ENCODE results near the gene MAP1B. TPM values are rescaled to one million over a fixed set of nuclear protein-coding genes. Genes with fewer than 3 reads are reported as not detected.
A peak's percentile ranks its signal among the peaks of the same experiment; 100 is the strongest.
"Not testable (repeated sequence)": the region's sequence is repeated elsewhere in the genome, so short reads cannot be mapped to it uniquely, and the experiment has no call there.

The MAP1B gene
- total RNA-seq, 1 donor from 2014 or later, result 39.3 TPM

DNA sequence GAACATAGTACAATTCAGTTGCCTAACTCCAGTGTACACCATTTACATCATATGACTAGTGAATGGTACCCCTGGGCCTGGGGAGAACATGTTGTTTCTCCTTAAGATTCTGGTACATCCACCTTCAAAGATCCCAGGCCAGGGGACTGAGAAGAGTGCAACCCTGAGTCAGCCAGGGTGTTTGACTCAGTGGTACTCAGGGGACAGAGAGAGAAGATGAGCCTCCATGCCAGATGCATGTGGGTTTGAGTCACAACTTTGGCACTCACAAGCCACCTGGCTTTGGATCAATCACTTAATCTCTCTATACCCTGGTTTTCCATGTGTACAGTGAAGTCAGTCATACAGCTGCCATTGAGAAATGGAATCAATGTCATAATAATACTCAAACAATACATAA, 53.7 kb downstream of the MAP1B start:
- DNase-seq (ENCODE audit: low read depth in 2 of 2), result no peak

DNA sequence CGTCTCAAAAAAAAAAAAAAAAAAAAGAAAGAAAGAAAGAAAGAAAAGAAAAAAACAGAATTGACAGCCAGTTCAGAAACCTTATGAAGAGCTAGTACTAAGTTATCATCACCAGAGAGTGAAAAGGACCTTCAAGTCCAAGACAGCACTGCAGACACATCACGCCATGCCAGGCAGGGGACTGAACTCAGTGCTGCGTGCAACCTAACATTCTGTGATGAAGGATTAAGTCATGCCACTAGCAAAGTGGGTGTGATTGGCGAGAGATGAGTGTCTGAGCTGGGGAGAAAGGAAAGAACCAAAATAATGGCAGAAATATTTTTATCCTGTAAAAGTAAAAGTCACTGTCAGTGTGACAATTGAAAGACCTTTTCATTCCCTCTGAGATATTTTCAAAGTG, 54.7 kb downstream of the MAP1B start:
- DNase-seq (ENCODE audit: low read depth in 2 of 2), result no peak

DNA sequence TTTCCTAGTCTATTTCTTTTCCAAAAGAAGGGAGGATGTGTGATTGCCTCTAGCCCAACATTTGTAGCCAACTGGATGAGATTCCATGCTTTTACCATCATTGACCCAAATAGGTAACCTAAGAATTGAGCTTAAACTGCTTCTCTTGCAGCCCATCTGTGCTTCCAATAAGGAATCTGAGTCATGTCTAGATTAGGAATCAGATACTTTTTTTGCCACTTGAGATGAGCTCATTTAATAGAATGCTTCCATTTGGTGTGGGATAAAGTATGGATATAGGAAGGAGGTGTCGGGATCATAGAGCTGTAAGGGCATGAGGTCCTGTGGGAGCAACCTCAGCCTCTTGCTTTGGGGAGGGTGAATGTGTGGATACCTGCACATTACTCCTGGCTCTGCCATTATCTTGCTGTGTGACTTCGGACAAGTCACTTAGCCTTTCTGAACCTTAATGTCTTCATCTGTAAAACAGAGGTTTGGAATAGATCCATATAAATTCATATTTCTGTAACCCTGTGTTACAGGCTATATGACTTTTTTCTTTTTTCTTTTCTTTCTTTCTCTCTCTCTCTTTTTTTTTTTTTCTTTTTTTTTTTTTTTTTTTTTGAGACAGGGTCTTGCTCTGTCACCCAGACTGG, 56.2 kb downstream of the MAP1B start:
- DNase-seq (ENCODE audit: low read depth in 2 of 2), result no peak

DNA sequence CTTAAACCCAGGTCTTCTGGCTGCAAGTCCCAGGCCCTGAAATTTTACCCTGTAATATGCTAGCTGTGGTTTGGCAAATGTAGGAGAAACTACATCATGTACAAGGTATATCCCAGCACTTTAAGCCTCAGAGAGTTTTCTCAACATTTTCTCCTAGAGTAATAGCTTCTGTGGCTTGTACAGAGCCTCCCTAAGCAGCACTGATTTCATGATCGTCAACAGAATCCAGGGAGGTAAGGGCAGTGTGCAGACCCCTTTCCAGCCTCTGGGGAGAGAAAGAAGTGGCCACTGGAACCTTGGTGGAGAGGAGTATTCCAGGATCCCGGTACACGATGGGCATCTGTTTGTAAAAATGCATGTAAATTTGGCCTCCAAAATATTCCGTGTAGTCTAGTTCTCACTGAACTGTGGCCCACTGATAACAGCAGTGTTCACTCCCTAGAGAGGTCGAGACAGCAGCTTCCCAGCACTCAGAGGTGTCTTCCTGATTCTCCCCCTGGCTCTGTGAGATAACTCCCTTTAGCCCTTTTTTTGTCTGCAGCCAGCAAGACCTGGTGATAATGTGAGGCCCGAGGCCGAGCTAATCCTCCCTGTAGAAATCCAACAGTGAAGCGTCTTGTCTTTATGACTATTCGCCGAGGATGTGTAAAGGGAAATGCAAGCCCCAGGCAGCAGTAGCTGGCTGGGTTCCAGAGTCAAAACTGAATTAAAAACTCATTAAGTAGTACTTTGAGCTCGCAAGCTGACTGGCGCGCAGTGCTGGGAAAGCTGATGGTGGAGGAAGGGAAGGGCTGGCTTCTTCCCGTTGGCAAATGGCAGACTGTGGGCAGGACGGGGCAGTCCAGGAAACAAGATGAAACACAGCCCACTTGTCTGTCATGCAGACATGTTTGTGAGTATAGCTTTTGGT, 59.0 kb downstream of the MAP1B start:
- peak; percentile 67 to 88 for DNase-seq (ENCODE audit: low read depth in 2 of 2)

DNA sequence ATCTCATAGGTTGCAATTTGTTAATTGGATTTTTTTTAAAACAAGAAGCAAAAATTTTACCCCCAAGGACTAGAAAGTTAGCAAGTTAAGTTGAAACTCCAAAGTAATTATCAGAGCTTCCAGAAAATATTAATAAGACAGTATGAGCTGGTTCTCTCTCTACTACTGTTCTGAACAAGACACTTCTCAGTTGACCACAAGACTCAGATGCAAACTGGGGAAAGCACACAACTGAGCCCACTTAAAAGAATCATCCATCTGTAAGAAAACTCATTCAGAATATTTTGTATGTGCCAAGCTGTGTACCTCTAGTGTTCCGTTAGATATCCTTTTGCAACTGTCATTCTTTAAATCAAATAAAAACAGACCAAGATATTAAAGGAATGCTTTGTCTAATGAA, 60.0 kb downstream of the MAP1B start:
- DNase-seq (ENCODE audit: low read depth in 2 of 2), result no peak

DNA sequence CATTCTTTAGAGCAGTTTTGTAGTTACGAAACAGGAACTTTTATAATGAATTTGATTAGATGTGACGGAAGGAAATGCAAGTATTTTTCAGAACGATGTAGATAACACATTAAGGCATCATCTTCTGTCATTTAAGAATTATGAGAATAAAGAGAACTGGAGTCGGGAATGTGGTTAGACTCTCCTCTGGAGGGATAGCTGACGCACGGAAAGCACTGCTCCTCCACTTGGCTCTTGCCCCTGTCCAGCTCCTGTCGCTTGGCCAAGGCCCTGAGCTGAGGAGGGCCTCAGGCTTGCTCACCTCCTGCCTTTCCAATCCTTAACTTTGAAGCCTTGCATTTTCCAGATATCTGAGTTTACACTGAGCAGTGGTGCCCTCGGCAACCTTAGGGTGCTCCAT, 60.5 kb downstream of the MAP1B start:
- no peak for DNase-seq (ENCODE audit: low read depth in 2 of 2)

DNA sequence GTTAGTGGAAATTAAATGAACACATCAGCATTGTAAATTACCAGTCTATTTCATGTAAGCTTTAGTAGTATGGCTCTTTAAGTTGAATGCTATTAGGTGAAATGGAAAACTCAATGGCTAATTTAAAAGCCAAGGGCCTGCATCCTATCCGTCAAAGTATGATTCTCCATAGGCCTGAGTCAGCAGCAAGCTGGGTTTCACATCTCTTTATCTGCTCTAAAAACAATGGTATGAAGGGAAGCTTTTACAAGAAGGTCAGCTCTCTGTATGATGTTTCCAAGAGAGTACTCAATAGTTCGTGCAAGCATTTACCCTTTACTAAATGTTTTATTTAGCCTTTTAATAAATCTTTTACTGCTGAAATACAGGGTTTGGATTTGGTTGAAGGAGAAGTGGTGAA, 62.8 kb downstream of the MAP1B start:
- no peak for DNase-seq (ENCODE audit: low read depth in 2 of 2)

DNA sequence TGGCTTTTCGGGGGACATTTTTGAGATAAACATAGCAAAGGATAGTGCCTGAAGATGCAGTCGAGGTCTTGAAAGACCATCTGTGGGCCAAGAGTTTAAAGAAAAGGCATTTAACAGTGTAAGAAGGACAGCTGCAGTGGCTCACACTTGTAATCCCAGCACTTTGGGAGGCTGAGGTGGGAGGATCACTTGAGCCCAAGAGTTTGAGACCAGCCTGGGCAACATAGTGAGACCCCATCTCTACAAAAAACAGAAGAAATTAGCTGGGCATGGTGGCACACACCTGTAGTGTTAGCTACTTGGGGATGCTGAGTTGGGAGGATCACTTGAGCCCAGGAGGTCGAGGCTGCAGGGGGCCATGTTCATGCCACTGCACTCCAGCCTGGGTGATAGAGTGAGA, 63.9 kb downstream of the MAP1B start:
- not testable (repeated sequence) for DNase-seq (ENCODE audit: low read depth in 2 of 2)

DNA sequence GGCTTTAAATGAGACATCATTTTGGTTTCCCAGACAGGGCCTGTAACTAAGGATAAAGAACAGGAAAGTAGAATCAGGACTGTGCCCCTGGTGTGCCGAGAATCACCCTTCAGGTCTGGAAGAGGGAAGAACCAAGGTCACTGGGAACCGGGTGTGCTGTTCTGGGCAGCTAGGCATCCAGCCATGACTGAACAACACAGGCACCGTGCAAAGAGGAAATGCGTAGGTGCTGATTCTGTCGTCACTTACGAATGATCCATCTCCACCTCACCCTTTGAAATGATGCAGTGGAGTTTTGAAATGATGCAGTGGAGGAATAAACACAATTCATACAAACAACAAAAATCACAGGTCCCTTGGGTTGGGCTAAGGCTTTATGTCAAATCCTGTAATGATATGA, 64.4 kb downstream of the MAP1B start:
- peak in 1 of 2 donors; percentile 28 for DNase-seq (ENCODE audit: low read depth in 2 of 2)

DNA sequence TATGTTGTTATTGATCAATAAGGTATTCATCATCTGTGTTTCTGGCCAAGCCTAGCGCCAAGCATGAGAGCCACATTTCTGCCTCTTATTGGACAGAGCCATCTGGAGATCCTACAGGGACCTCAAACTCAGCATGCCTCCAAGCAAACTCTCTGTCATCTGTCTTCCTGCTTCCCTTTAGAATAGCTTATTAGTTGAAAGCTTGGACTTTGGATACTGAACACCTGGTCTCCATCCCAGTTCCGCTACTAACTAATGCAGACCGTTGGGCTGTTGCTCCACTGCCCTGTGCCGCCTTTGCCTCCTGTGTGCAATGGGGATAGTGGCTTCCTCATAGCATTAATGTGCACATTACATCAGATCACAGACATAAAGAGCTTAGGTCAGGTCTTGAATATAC, 65.5 kb downstream of the MAP1B start:
- DNase-seq (ENCODE audit: low read depth in 2 of 2), result no peak

DNA sequence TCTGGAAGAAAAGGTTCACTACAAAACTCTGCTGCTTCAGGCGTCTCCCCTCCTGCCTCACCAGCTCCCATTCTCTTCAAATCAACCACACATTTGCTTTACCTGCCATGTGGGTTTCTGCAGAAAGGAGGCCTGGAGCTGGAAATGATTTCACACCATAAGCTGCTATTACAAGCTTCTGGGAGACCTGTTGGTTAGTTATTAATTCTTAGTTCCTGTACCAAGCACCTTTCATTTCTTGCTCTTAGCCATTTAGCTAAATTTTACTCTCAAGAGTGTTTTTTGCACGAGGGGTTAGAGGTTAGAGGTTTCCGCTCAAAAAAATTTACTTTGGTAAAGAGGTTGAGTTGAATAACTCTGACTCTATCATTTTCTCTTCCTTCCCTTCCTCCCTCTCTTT, 70.3 kb downstream of the MAP1B start:
- DNase-seq (ENCODE audit: low read depth in 2 of 2), result no peak

DNA sequence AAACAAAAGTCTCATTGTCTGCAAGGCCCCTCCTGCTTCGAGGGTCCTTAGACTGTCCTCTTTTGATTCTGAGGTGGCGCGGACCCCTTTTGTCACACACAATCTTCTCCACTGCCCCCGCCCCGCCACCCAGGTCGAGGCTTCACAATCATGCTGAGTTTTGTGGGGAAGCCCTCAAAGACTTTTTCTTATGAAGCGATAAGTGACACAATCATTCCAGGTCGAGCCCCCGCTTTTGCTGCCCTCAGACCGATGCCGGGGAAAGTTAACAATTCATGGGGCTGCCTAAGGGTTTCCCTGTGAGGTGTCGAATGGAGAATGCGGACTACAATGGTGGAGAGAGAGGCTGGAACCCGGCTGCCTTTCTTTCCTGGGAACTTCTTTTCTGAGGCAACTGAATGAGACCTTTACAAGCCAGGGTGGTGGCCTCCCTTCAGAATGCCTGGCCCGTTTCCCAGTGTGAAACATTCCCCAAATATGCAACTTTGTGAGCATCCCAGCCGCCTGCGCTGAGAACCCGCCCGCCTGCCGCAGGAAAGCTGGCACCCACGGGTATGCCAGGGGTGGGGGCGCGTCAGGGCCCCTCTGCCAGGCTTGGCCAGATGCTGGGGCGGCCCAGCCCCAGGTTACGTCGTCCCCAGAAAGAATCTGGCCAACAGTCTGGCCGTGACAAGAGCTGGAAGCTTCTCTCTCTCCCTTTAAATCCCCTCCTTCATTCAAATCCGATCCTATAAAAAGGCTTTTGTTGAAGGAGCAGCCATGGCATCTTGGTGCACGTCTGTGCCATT, 71.9 kb downstream of the MAP1B start:
- DNase-seq (ENCODE audit: low read depth in 2 of 2), result peak; percentile 14 to 62

DNA sequence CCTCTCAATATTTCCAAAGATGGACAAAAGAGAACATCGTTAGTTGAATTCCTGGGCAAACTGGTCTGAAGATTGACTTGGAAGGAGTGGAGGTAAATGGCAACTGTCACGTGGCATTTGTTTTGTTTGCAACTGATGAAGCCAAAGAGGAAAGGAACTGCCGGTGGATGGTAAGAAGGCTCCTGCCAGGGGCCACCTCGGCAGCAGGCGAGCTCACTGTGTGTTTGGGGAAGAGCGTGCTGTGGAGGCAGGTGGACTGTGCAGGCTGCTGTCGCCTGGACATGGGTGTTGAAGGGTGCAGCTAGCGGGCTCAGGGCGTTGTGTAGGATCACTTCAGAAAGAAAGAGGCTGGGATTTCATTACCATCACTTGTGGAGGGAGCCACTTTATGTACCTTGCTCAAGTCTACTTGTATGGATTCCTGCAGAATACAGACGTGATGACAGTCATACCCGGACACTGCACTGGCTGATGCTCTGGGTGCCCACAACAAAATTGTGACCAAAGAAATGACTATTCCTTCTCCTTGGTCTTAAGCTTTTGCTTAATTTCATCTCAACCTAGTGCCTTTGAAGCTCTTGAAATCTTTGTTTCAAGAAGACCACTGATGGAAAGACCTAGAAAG, 72.7 kb downstream of the MAP1B start:
- peak in 1 of 2 donors; percentile 27 for DNase-seq (ENCODE audit: low read depth in 2 of 2)

DNA sequence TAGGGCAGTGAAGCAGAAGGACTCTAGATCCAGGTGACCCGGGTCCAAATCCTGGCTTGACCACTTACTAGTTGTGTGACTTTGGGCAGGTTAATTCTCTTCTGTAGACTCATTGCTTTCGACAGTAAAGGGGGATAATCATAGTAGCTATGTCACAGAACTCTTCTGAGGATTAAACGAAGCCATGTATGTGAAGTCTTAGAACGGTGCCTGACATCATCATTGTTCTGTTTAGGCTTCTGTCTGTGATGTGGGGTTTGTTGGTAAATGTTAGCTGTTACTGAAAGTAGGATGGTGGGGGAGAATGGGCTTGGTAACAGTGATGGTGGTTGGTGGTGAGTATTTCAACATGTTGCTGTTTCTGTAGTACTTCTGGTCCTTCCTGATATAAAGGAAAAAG, 73.7 kb downstream of the MAP1B start:
- DNase-seq (ENCODE audit: low read depth in 2 of 2), result no peak

DNA sequence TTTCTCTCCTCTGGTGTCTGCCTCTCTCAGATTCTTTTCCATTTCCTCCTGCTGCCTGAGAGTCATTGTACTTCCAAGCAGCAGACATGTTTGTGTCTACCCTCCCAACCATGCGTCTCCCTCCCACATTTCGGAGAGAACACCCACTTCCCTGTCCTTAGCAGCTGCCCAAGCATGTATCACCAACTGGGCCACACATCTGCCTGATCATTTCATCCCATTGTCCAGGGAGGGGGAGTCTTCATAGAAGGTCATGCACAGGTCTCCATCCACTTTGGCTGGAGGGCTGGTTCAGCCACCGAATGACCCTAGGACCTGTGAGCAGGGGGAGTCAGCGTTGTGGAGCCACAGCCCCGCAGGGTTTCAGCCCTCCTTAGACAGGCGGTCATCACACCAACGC, 75.4 kb downstream of the MAP1B start:
- no peak for DNase-seq (ENCODE audit: low read depth in 2 of 2)

DNA sequence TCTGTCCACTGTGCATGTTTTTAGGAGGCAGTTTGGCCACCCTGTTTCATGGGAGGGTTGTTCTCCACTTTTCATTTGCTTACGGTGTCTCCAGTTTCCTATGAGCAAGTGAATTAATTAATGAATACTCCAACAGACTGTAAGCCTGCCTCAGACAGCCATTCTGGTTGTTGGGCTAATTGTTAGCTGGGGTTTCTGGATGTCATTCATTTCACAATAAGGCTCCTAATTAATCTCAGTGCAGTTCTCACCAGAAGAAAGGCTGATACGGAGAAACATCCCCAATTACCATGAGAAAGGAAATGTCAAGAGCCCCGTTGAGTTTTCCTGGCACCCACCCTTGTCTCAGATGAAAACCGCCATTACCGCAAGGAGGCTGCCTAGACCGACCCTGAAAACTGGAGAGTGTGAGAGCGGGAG, 75.8 kb downstream of the MAP1B start:
- no peak for DNase-seq (ENCODE audit: low read depth in 2 of 2)

DNA sequence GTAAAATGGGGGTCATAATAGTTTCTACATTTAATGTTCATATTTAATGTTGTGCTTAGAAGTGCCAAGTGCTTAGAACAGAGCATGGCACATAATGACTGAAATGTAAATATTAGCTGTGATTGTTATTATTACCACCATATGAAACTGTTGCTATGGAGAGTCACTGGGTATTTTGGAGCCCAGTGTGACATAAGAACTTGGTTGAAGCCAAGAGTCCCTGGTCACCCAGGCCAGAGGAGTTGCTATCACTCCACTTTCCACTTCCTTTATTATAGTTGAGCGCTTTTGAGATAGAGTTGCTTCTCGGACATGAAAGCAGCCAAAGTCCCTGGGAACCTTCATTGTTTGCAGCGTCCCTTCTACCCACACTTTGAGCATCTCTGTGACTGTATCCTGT, 77.1 kb downstream of the MAP1B start:
- no peak for DNase-seq (ENCODE audit: low read depth in 2 of 2)

DNA sequence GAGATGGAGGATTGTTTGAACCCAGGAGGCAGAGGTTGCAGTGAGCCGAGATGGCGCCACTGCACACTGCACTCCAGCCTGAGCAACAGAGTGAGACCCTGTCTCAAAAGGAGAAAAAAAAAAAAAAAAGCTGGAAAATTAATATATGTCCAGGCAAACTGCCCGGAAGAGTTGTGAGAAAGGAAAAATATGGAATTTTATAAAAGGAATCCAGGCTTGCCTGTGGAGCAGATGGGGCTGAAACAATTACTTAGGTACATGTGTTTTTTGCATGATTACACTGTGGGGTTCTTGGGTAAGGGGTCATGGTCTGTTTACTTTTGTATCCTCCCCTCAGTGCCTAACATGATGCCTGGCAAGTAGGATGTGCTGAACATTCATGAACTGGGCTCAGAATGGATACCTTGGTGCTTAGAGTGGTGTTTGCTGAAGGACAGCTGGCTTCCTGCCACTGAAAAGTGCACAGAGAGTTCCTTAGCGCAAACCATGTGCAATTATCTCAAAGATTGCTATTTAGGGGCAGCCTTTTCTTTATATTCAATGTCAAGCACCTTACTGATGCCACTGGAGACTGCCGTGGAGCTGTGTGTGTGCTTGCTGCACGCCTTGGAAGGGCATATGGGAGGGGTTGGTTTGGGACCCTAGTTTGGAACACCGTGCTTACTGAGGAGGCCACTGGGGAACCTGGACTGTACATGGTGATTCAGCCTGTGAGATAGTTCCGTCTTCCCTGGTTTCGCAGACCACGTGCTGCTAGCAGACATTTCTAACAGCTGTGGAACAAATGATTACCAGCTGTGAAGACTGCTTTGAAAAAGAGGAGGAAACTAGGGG, 78.4 kb downstream of the MAP1B start:
- DNase-seq (ENCODE audit: low read depth in 2 of 2), result no peak

DNA sequence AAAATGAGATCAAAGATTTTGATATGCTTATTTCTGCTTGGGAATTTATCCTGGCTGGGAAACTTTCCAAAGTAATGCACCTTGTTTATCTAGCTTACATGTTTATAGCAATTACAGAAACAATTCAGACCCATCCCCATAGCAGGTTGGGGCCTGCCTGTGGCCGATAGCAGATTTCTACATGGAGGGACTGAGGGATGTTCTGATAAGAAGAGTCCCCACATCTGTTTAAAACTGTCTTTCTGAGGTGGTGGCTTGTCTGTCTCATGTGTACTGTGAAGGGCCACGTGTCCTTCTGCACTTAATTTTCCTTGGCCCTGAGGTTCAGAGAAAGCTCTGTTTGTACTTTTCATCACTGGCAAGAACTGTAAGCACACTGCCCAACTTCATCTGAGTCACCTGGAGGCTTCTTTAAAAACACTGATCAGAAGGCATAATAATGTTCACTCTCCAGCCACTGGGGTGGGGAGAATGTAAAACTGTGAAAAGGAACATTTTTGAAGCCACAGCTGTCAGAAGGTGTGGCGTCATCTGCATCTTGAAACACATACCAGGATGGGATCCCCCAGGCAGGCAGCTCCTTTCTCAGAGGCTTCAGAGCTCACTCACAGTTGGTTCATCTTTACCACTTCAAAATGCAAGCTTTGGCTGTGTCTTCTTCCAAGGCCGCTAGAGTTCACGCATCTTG, 80.3 kb downstream of the MAP1B start:
- no peak for DNase-seq (ENCODE audit: low read depth in 2 of 2)

DNA sequence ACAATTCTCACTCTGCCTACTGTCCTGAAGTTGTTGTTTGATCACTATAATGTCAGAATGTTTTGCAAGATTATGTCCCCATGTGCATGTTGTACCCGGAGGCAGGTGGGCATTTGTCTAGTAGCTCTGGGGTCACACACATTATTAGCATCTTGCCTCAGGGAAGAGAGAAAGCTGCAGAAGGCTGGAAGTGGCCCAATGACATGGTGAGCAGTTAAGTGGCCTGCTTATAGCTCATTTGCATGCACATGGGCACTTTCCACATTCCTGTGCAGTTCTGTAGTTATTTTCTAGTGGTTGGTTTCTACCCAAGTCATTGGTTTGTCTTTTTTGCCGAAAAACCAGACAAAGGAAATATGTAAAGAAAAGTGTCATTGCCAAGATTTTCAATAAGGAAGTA, 80.9 kb downstream of the MAP1B start:
- DNase-seq (ENCODE audit: low read depth in 2 of 2), result no peak

Measured in dermis microvascular lymphatic vessel endothelial cell (primary cell).